GM19438 (cell line): ENCODE data around the gene ATE1.
"Not testable (repeated sequence)": the region's sequence is repeated elsewhere in the genome, so short reads cannot be mapped to it uniquely, and the experiment has no call there.

Experiments
- ATAC-seq: cut with Tn5 transposase; IDR thresholded peaks from one replicate; pipeline ENCODE4 v1.9.1; 2021; ENCODE audit warnings: low read depth; ENCODE audit not compliant: unreplicated experiment

Gene ATE1

DNA sequence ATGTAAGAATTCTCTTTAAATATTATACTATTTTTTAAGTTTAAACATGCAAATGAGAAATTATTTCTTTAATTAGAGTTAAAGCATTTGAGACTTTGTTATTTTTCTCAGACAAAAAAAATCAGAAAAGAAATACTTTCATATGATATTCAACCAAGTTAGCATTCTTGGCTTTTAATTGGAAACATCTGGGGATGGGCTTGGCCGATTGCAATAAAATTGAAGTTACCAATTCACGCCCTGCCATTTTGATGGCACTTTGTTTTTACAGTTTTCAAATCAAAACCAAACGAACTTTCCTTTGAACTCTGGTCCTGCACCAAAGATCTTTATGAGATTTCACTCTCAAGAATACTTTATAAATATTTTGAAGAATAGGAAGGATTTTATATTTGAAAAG is 127.7 kb downstream of the ATE1 start:
- no peak for ATAC-seq

DNA sequence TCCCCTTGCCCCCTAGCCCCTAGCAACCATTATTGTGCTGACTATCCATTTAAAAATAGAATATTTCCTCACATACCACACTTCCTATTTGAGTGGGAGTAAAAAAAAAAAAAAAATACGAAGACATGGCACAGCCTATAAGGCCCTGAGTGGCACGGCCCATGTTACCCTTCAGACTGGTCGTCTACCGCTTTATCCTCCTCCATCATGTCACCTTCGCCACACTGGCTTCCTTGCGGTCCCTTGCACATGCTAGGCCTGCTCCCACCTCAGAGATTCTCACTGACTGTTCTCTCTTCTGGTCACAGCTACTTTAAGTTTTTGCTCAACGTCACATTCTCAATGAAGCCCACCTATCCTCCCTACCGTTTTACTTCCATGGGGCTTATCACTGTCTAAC is 130.3 kb downstream of the ATE1 start:
- no peak for ATAC-seq

GRCh38 chr10:121796342-121796741 is 131.5 kb downstream of the ATE1 start:
- peak; percentile 63 for ATAC-seq

DNA sequence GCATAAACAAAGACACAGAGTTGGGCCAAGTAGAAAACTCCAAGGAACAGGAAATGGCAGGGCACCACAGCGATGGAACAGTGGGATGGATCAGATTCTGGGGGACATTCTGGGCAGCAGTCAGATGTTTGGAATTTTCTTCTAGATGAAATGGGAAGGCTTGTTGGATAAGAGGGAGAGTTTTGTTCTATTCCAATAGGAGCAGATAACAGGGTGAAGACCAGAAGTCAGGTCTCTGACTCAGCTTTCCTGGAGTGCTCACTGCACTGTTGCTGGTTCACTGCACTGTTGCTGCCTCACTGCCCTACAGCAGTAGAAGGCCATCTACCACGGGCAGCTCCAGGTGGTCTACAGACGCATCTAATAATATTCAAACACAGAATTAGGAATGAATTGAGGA is 135.6 kb downstream of the ATE1 start:
- ATAC-seq, result no peak

DNA sequence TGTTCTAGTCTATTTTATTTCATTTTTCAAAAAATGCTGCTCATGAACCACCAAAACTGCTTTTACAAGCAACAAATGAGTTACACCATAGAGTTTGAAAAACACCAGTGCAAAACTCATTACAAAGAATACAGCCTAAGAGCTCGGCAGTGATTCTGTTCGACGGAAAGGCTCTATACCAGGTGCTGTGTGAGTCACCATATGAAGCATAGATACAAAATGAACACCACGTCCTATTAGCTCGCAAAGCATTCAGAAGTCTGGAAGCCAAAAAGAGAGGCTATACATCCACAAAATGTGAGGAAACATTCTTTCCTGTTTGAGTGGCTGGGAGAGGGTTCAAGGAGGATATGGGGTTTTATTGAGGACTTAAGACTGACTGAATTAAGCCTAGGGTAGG is 136.1 kb downstream of the ATE1 start:
- ATAC-seq, result no peak

DNA sequence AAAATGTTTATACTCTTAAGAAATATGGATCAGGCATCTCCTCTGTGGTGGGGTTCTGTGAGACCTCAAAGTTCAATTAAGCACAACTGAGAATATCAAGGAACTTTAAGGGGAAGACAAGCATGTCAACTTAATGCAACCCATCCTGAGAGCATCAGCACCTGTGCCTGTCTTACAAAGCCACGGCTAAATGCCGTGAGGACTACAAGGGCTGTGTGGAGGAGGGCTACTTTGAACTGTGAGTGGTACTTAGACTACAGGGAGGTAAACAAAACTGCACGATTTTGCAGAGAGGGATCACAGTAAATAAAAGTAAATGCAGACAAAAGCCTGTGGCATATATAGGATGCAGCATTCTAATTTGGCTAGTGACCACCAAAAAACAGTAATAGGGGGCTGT is 139.1 kb downstream of the ATE1 start:
- no peak for ATAC-seq

DNA sequence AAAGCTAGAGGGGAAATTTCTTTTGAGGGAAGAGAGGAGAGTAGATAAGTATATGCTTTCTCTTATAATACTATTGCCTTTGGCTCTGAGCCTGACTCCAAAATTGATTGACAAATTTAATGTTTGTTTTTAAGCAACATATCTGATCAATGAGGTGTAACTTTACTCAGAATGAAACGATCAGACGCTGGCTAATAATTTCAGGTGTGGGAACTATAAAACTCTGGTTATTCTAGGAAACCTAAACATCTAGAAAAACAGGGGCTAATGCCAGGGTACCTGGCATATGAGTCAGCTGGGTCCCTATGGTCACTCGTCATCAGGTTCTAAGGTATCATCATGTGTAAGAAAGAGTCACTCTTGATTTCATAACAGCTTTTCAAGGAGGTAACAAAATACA is 139.7 kb downstream of the ATE1 start:
- ATAC-seq, result no peak

DNA sequence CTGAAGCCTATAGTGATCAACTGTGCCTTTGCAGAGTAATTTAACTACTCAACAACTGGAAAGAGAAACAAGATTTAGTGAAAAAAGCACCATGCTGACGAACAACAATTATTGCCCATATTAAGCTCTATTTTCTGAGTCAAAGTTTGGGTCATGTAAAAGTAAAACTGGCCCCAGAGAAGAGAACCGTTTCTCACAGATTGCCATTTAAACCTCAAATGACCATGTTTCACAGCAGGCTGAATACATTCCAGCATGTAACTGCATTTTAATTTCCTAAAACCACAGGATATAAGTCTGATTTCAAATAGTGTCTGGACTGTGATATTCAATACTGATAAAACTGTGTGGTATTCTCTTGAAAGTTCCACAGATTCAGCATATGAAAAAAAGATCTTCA is 140.7 kb downstream of the ATE1 start:
- ATAC-seq, result no peak

GRCh38 chr10:121783782-121784372 is 144.0 kb downstream of the ATE1 start:
- no peak for ATAC-seq

DNA sequence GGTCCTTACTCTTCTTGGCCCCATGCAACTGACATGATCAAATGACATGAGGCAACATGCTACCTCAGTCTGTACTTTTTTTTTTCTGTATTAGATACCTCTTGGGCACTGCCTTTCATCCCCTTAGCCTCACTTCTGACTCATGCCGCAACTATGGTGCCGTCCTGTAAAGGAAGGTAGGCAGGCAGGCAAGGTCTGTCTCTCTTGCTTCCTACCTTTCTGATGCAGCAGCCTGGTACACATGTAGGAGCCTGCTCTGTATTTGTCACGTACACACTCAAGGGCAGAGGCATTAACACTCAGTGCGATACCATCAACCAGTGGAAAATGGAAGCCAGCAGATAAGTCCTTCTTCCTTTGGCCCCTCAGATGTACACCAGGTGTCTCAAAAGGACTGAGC is 146.7 kb downstream of the ATE1 start:
- no peak for ATAC-seq

GRCh38 chr10:121774813-121775212 is 153.0 kb downstream of the ATE1 start:
- ATAC-seq, result no peak

GRCh38 chr10:121774404-121774803 is 153.4 kb downstream of the ATE1 start:
- no peak for ATAC-seq

GRCh38 chr10:121772884-121773283 is 154.9 kb downstream of the ATE1 start:
- ATAC-seq, result no peak

- ATAC-seq, result no peak
Observed at GRCh38 chr10:121772406-121772805, 155.4 kb downstream of the ATE1 start.

DNA sequence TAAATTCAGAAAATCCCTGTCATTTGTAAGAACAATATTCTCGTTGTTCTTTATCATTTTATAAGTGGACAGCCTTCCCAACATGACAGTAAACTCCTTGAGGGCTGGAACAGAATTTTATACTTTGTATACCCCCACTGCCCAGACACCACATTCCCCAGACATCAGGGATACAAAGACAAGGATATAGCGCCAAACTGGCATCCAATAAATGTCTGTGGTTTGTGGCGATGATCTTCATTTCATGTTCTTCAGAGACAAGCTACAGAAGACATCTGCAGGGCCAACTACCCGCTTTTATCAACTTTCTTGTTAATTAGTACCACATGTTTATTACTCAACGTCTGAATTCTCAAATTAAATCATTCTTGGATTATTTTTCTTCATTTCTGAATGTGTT is 155.9 kb downstream of the ATE1 start:
- no peak for ATAC-seq

DNA sequence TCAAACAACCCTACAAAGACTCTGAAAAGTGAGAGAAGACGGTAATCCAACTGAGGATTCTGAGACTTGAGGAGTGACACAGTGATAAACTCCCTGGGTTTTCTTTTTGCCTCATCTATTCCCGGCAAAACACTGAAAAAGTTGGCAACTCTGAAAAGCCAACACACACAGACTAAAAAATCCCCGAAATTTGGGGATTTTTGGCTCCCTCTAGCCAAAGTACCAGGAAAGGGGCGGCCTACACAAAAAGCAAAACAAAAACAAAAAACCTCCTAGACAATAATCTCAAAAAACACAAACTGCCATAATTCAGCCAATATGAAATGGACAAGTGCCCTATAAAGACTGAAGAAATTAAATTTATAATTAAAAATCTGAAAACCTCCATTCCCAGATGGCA is 161.4 kb downstream of the ATE1 start:
- no peak for ATAC-seq

DNA sequence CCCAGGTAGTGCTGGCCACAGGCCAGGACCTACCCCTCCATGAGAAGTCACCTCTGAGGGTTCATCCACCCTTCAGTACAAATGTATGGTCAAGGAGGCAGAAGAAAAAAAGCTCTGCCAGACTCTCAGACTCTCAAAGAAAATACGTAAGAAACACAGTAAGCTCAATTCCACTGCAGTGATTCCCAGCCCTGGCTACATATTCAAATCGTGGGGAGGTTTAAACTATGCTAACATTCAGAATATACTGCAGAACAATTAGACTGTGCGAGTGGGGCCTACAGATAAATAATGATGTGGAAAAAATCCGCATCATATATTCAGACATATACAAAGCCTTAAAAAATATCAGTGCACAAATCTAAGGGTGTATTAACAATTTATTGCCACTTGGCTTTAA is 162.6 kb downstream of the ATE1 start:
- ATAC-seq, result no peak

GRCh38 chr10:121764233-121764942 is 163.4 kb downstream of the ATE1 start:
- ATAC-seq, result no peak

GRCh38 chr10:121757241-121757640 is 170.6 kb downstream of the ATE1 start:
- not testable (repeated sequence) for ATAC-seq

DNA sequence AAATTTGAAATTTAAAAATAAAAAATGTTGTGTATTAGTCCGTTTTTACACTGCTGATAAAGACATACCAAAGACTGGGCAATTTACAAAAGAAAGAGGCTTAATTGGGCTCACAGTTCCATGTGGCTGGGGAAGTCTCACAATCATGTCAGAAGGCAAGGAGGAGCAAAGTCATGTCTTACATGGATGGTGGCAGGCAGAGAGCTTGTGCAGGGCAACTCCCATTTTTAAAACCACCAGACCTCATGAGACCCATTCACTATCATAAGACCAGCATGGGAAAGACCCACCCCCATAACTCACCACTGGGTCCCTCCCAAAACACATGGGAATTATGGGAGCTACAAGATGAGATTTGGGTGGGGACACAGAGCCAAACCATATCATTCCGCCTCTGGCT is 172.3 kb downstream of the ATE1 start:
- ATAC-seq, result not testable (repeated sequence)

DNA sequence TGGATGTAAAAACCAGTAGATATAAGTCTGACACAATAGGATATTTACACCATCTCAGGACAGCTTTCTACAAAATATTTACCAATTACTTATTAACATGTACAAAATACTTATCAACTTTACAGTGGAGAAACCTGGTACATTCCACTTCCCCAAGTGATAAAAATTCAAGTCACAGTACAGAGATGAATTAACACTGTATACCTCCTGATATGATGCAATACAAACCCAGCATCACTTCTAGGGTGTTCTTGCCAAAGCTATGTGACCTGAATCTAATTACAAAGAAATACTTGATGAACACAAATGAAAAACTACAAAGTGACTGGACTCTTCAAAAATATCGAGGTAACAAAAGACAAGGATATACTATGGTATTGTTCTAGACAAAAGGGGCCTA is 173.2 kb downstream of the ATE1 start:
- ATAC-seq, result no peak

DNA sequence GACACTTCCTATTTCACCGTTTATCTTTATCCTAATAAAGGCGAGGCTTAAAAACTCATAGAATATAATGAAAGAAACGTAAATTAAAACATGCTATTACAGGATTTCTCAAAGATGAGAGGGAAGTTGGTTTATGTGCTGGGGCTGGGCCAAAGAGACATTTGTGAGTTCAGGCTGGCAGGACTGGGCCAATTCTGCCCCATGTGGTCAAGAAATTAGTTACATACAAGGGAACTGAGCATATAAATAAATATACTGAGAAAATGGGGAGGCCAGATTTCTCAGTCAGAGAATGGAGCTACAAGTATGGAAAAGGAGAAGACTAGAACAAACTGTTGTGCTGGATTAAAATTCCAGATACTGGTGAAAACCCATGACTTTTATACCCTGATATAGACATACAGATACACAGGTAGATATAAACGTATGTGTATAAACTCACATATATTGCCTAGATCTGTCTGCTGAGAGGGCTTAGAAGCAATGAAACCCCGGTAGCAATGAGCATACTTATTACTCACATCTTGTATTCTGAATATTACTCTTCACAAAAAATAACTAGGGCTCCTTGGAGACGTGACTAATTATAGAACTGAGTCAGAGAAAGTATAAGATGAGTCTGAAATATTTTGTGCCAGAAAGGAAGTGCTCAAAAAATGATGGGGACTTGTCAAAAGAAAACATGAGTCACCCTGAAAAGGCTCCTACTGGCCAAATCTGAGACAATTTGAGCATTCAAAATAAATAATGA is 173.9 kb downstream of the ATE1 start:
- ATAC-seq, result peak; percentile 67
